Activated T-cell treated with anti-CD3 and anti-CD28 coated beads, Interleukin-2, amount 50 U/mL, for 72 hours (primary cell): ENCODE measurements around the gene APOBEC4. TPM values are rescaled to one million over a fixed set of nuclear protein-coding genes. Genes with fewer than 3 reads are reported as not detected.
"Not testable (repeated sequence)": the region's sequence is repeated elsewhere in the genome, so short reads cannot be mapped to it uniquely, and the experiment has no call there.

Experiments
- ATAC-seq, 2 donors: fragments of 150-1000 bp; cut with Tn5 transposase; replicated peaks in 1 of 2; 2 replicates each; pipeline ENCODE4 v1.10.0; 2021; ENCODE audit warnings: moderate library complexity in 2 of 2, mild to moderate bottlenecking in 1 of 2
- DNase-seq, 2 donors: peaks; one replicate each; pipeline ENCODE4 v3.0.0; 2021 to 2022; ENCODE audit warnings: mixed read lengths in 1 of 2
- H3K27ac Mint-ChIP-seq: one replicate; pipeline ENCODE4 v1.8.0; 2022; ENCODE audit warnings: mild to moderate bottlenecking, moderate library complexity, mixed read lengths
- H3K27me3 Mint-ChIP-seq: one replicate; pipeline ENCODE4 v1.8.0; 2022; ENCODE audit warnings: low read depth, mixed read lengths
- H3K36me3 Mint-ChIP-seq, 2 donors: one replicate each; pipeline ENCODE4 v1.8.0; 2022; ENCODE audit warnings: mixed read lengths in 2 of 2, mild to moderate bottlenecking in 1 of 2; ENCODE audit not compliant: insufficient read depth in 2 of 2
- H3K4me1 Mint-ChIP-seq: one replicate; pipeline ENCODE4 v1.8.0; 2022; ENCODE audit warnings: low read depth, mixed read lengths
- H3K4me3 Mint-ChIP-seq, 2 donors: one replicate each; pipeline ENCODE4 v1.8.0; 2022; ENCODE audit warnings: mild to moderate bottlenecking in 2 of 2, mixed read lengths in 2 of 2, moderate library complexity in 2 of 2
- H3K9me3 Mint-ChIP-seq, 2 donors: one replicate each; pipeline ENCODE4 v1.8.0; 2022; ENCODE audit warnings: mixed read lengths in 2 of 2
- total RNA-seq, 2 donors: library from RNA; stranded (reverse); gene quantifications; one replicate each; pipeline ENCODE4 v1.2.3, GENCODE V29; 2022

APOBEC4 gene
- total RNA-seq, 2 donors from 2014 or later = not detected

DNA sequence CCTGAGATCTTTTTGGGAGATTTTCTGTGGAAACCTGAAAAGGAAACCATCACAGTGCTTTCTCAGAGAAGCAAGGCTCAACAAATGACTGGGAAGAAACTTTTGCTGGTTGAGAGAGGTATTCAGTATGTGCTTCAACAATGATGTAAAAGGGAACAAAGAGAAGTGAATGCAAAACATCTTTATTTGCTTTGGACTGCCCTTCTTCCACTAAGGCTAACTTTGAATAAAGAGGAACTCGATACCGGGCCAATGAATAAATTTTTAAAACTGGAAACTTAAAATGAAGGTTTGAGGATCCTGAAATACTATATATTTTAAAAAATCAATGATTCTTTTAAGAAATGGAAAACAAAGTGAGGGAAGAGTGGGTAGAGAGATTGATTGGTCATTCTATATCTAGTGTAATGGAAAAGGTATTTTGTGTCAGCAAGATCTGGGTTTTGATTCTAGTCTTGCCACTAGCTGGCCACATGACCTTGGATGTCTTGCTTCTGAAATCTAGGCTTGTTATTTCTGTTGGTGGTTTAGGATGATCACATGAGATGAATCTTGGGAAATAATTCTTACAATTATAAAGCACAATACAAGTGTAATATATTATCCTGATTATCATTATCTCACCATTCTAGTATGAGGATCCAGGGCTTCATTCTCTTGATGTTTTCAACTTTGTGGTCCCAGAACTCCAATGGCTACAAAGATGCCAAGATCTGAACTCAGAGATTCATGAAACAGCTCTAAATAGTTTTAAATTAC lies 34.6 kb upstream of the APOBEC4 start:
- DNase-seq (no peak), ATAC-seq (no peak)
- Mint-ChIP-seq H3K4me1 (peaks cover 12% of the 10 kb centered on the region), H3K4me3 (no peak overlapping the region), H3K27ac (no peak overlapping the region), H3K36me3 (no peaks in the 10 kb centered on the region), H3K9me3 (no peaks in the 10 kb centered on the region), H3K27me3 (peaks cover 12% of the 10 kb centered on the region)

DNA sequence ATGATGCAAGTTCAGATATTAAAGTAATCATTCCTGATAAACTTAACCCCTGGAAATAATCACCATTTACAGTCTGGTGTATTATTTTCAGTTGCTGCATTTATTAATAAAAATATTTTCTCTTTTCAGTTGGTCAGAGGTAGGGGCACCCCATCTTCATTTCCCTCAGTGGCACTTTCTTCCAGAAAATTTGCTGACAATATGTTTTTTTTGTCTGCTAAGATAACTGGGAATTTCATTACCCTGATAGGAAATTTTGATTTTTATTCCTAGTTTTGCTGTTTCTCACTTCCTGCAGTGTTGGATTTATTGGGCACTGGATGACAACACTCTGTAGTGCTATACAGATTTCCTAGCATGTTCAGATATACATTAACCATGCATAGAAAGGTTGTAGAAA lies 33.1 kb upstream of the APOBEC4 start:
- DNase-seq (no peak), ATAC-seq (no peak)
- no peak overlapping the region for H3K27ac Mint-ChIP-seq
- H3K4me1 Mint-ChIP-seq = peaks cover 12% of the 10 kb centered on the region
- H3K4me3 Mint-ChIP-seq = no peak overlapping the region
- H3K27me3 Mint-ChIP-seq = peaks cover 13% of the 10 kb centered on the region
- no peaks in the 10 kb centered on the region for H3K36me3 Mint-ChIP-seq
- H3K9me3 Mint-ChIP-seq = no peaks in the 10 kb centered on the region

DNA sequence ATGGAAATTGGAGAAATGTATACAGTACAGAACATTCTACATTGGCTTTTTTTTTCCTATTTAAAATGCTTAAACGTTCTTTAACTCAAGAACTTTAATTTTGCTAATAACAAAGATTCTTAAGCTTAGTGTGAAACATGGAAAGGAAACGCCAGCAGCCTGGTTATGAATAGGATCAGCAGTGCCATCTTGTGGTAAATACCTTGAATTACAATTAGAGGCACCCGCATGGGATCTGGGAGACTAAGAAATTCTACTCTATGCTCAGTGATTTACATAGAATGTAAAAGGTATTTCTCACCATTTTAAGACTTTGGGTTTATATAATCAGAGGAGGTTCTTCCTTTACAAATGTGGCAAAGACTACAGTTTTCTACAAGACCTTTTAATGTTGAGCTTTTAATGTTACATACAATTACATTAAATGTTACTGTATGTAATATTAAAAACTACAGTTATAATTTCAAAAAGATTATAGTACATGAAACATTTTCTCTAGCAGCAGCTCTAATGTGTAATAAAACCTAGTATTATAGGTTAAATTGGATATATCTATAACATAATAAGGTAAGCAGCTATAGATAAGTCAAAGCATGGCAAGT lies 32.1 kb upstream of the APOBEC4 start:
- peak; percentile 45 to 46 for ATAC-seq

DNA sequence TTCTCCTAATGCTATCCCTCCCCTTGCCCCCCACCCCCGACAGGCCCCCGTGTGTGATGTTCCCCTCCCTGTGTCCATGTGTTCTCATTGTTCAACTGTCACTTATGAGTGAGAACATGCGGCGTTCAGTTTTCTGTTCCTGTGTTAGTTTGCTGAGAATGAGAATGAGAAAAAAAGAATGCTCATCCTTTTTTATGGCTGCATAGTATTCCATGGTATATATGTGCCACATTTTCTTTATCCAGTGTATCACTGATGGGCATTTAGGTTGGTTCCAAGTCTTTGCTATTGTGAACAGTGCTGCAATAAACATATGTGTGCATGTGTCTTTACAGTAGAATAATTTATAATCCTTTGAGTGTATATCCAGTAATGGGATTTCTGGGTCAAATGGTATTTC lies 26.2 kb upstream of the APOBEC4 start:
- ATAC-seq = not testable (repeated sequence)

More for the DNA sequence above, 32.1 kb upstream of the APOBEC4 start:
- Mint-ChIP-seq H3K4me1 (peaks cover 9% of the 10 kb centered on the region), H3K4me3 (no peak overlapping the region), H3K9me3 (no peaks in the 10 kb centered on the region), H3K27me3 (peaks cover 13% of the 10 kb centered on the region), H3K36me3 (no peaks in the 10 kb centered on the region), H3K27ac (no peak overlapping the region)
- peak; percentile 15 to 32 for DNase-seq

DNA sequence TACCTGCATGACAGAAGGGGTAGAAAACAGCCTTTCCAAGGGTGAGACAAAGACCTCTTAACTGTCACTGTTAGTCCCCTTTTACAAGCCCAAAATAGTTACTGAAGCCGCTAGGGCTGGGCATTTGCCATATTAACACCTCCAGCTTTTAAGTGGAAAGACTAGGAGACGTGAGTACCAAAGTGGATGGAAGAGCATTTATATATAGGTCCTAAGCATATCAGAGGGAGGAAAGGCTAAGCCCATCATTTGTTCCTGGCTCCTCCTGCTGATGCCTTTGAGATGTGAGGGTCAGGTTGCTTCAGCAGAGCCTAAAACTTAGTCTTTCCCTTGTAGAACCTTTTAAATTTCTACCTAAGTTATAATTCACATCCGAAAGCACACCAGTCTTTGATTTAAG lies 25.7 kb upstream of the APOBEC4 start:
- H3K36me3 Mint-ChIP-seq = no peaks in the 10 kb centered on the region
- ATAC-seq = no peak
- H3K27me3 Mint-ChIP-seq = peaks cover 10% of the 10 kb centered on the region
- no peak for DNase-seq
- H3K4me1 Mint-ChIP-seq = no peaks in the 10 kb centered on the region
- no peak overlapping the region for H3K27ac Mint-ChIP-seq
- H3K9me3 Mint-ChIP-seq = no peaks in the 10 kb centered on the region
- no peak overlapping the region for H3K4me3 Mint-ChIP-seq

More for the DNA sequence above, 26.2 kb upstream of the APOBEC4 start:
- not testable (repeated sequence) for H3K9me3 Mint-ChIP-seq, H3K4me3 Mint-ChIP-seq, H3K4me1 Mint-ChIP-seq, H3K36me3 Mint-ChIP-seq, H3K27ac Mint-ChIP-seq, DNase-seq
- peaks cover 13% of the 10 kb centered on the region for H3K27me3 Mint-ChIP-seq

DNA sequence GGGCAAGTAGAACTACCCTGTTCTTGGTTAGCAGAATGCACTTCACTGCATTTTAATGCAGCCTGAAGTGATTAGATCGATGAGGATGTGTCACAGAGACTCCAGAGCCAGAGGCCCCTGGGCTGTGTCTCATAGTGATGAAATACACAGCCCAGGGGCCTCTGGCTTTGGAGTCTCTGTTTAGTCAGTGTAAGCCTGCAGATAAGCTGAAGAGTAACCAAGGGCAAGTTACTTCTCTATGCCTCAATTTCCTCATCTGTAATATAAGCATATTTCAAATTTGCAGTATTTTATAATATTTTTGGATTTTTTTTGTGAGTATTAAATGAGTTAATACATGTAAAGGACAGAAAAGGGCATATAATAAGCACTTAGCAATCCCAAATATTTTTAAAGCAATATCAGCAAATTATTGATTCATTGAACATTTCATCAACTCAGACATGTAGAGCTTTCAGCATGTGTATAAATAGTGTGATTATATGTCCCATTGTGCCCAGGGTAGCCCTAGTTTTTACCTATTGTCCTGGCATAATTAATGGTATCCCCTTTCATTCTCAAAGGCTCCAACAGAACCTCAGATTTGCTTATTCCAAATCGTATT lies 23.6 kb upstream of the APOBEC4 start:
- H3K27me3 Mint-ChIP-seq = no peaks in the 10 kb centered on the region
- H3K4me1 Mint-ChIP-seq = no peaks in the 10 kb centered on the region
- H3K27ac Mint-ChIP-seq = no peak overlapping the region
- ATAC-seq (no peak), DNase-seq (no peak)
- no peak overlapping the region for H3K4me3 Mint-ChIP-seq
- no peaks in the 10 kb centered on the region for H3K9me3 Mint-ChIP-seq
- H3K36me3 Mint-ChIP-seq = no peaks in the 10 kb centered on the region

DNA sequence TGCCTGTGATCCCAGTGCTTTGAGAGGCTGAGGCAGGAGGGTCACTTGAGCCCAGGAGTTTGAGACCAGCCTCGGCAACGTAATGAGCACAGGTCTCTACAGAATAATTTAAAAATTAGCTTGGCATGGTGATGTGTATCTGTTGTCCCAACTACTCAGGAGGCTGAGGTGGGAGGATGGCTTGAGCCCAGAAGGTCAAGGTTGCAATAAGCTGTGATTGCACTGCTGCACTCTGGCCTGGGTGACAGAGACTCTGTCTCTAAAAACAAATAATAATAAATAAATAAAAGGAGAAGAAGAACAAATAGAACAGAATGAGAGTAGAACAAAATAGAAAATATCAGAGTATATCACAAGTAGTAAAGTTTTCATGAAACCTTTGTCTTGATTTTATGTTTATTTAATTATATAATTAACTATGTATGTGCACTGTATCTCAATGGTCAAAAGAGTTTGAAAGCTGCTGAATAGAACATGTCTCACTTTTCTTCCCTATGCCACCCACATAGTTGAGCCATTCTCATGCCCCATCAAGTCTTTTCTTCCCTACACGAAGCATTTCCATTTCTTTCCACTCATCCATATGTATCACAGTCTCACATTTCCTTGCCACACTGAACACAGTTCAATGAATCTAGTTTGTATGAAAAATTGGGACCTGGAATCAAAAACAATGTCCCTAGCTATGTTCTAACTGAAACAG lies 22.9 kb upstream of the APOBEC4 start:
- ATAC-seq = no peak
- no peaks in the 10 kb centered on the region for H3K9me3 Mint-ChIP-seq

DNA sequence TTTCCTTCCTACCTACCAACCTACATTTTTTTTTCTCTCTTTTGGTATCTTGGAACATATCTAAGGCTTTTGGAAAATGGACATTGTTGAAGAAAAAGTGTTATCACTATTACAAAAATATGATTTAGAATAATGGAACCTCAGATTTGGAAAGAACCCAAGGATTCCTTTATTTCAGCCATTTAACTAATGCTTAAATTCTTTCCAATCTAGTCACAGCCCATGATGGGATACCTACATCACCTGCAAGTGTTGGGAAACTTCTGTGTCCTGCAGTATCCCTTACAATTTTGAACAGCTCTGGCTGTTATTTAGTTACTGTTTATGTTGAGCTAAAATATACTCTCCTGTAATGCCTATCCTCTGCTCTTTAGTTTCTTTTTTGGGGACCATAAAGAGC lies 22.3 kb upstream of the APOBEC4 start:
- H3K4me1 Mint-ChIP-seq = no peaks in the 10 kb centered on the region
- no peaks in the 10 kb centered on the region for H3K36me3 Mint-ChIP-seq
- ATAC-seq = no peak
- no peak overlapping the region for H3K4me3 Mint-ChIP-seq
- no peaks in the 10 kb centered on the region for H3K9me3 Mint-ChIP-seq
- no peak for DNase-seq
- no peaks in the 10 kb centered on the region for H3K27me3 Mint-ChIP-seq
- H3K27ac Mint-ChIP-seq = no peak overlapping the region

More for the DNA sequence above, 22.9 kb upstream of the APOBEC4 start:
- no peaks in the 10 kb centered on the region for H3K4me1 Mint-ChIP-seq
- H3K27me3 Mint-ChIP-seq = no peaks in the 10 kb centered on the region
- DNase-seq = no peak
- no peaks in the 10 kb centered on the region for H3K36me3 Mint-ChIP-seq
- no peak overlapping the region for H3K4me3 Mint-ChIP-seq
- H3K27ac Mint-ChIP-seq = no peak overlapping the region

DNA sequence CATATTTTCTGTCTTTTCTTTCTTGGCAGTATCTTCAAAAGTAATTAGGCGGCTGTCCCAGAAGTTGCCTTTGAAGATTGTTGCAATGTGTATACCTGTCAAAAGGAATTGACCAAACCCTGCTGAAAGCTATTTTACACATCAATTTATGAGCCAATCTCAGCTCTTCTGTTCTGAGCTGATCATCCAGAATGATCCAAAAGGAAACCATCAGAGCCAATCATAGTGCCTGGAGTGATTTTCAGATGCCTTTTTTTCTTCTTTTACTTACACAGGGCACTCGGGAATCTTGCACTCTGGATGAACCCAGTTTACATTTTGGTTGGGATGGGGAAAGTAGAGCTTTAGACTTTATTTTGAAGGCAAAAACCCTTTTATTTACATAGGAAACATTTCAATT lies 21.8 kb upstream of the APOBEC4 start:
- H3K27me3 Mint-ChIP-seq = no peaks in the 10 kb centered on the region
- H3K27ac Mint-ChIP-seq = no peak overlapping the region
- H3K4me3 Mint-ChIP-seq = no peak overlapping the region
- ATAC-seq = no peak
- H3K9me3 Mint-ChIP-seq = no peaks in the 10 kb centered on the region
- no peaks in the 10 kb centered on the region for H3K4me1 Mint-ChIP-seq
- no peaks in the 10 kb centered on the region for H3K36me3 Mint-ChIP-seq
- DNase-seq = no peak

DNA sequence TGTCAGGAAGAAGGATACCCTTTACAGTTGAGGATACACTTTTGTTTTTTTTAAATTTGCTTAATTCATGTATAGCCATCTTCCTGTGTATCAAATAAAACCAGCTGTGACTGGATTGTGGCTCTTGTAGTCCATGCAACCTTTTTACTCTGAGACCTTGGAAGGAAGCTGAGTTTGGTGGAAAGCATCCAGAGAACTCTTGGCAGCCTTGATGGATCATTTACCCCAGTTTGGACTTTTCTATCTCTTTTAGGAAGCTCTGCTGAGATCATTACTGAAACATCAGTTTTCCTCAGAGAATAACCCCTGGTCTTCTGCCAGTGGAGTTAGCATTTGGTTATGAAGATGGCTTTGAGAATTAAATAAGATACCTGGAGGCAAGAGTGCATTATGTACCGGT lies 21.2 kb upstream of the APOBEC4 start:
- H3K9me3 Mint-ChIP-seq = no peaks in the 10 kb centered on the region
- H3K4me3 Mint-ChIP-seq = no peak overlapping the region
- H3K4me1 Mint-ChIP-seq = no peaks in the 10 kb centered on the region
- peaks cover 0 to 2% of the 10 kb centered on the region in 2 donors for H3K36me3 Mint-ChIP-seq
- DNase-seq (no peak), ATAC-seq (no peak)
- H3K27me3 Mint-ChIP-seq = no peaks in the 10 kb centered on the region
- H3K27ac Mint-ChIP-seq = no peak overlapping the region

DNA sequence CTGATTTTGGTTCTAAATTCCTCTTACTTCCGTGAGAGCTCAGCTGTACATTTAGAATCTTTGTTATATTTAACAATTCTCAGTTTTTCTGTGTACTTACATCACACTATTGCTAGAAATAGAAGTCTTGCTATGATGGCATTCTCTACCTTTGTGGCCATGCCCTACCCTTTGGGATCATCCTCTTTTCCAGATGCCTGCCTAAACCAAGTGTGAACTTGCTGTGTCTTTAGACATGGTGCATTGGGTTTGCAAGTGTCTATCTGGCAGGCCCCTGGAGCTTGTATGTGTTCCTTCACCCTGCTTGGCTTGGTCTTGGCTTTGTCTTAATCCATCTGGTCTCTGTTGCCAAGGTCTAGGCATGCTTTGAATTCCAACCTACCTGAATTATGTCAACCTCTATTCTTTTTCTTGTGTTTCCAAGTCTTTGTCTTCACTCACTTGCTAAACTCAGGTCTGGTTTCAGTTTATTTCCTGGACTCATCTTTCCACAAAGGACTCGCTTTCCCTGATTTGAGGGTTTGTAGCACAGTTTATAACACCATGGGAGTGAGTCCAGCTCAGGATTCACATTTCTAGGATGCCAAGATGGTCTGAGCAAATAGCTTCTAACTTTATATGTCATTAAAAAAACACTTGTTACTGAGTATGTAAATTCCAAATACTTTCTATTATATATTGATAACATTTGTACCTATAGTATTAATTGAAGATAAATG lies 20.6 kb upstream of the APOBEC4 start:
- H3K4me3 Mint-ChIP-seq = no peak overlapping the region
- no peaks in the 10 kb centered on the region for H3K4me1 Mint-ChIP-seq
- no peak overlapping the region for H3K27ac Mint-ChIP-seq
- H3K36me3 Mint-ChIP-seq = peaks cover 0 to 2% of the 10 kb centered on the region in 2 donors
- DNase-seq (no peak), ATAC-seq (no peak)
- no peaks in the 10 kb centered on the region for H3K9me3 Mint-ChIP-seq
- no peaks in the 10 kb centered on the region for H3K27me3 Mint-ChIP-seq

DNA sequence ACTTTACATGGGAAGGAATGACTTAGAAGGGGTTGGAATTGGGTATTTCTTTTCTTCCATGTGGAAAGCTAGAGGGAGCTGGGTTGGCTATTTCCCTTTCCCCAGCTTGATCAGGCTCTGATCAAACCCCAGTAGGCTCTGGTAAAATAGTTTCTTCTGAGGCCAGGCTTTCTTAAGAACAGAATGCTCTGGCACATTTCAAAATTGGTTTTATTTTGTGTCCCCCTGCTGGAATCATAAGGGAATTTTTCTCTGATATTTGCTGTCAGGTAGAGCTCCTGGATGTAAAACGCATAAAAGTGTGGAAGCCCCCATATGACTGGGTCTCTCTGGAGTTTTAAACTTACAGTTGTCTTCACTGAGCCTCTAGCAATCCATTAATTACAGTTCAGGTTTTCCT lies 17.1 kb upstream of the APOBEC4 start:
- no peaks in the 10 kb centered on the region for H3K27me3 Mint-ChIP-seq
- DNase-seq (no peak), ATAC-seq (no peak)
- no peak overlapping the region for H3K4me3 Mint-ChIP-seq
- no peaks in the 10 kb centered on the region for H3K9me3 Mint-ChIP-seq
- no peak overlapping the region for H3K27ac Mint-ChIP-seq
- H3K36me3 Mint-ChIP-seq = peaks cover 0 to 2% of the 10 kb centered on the region in 2 donors
- no peaks in the 10 kb centered on the region for H3K4me1 Mint-ChIP-seq

DNA sequence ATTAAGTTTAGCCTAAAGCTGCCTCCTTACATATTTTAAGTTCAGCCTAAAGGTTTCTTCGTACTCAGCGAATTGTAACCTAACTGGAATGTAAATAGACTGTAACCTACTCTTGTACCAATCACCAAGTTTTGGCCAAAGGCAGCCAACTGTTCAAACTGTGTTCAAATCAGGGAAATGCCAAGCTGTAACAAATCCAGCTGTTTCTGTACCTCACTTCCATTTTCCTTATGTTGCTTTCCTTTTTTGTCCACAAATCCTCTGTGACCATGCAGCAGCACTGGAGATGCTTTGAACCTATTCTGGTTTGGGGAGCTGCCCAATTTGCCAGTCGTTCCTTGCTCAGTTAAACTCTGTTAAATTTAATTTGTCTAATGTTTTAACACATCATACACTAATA lies 3.2 kb upstream of the APOBEC4 start:
- Mint-ChIP-seq H3K9me3 (no peaks in the 10 kb centered on the region), H3K27ac (no peak overlapping the region), H3K27me3 (no peaks in the 10 kb centered on the region), H3K36me3 (no peaks in the 10 kb centered on the region), H3K4me3 (no peak overlapping the region), H3K4me1 (peaks cover 40% of the 10 kb centered on the region)
- ATAC-seq = no peak
- DNase-seq = no peak
